ENCODE measurements around the gene CDKAL1.
"Not testable (repeated sequence)": the region's sequence is repeated elsewhere in the genome, so short reads cannot be mapped to it uniquely, and the experiment has no call there.

Gene CDKAL1

GRCh38 chr6:21193790-21194475 lies 659.7 kb downstream of the CDKAL1 start:
- no peak for DNase-seq

- not testable (repeated sequence) for DNase-seq
Observed at GRCh38 chr6:21195301-21195700, 661.0 kb downstream of the CDKAL1 start.

DNA sequence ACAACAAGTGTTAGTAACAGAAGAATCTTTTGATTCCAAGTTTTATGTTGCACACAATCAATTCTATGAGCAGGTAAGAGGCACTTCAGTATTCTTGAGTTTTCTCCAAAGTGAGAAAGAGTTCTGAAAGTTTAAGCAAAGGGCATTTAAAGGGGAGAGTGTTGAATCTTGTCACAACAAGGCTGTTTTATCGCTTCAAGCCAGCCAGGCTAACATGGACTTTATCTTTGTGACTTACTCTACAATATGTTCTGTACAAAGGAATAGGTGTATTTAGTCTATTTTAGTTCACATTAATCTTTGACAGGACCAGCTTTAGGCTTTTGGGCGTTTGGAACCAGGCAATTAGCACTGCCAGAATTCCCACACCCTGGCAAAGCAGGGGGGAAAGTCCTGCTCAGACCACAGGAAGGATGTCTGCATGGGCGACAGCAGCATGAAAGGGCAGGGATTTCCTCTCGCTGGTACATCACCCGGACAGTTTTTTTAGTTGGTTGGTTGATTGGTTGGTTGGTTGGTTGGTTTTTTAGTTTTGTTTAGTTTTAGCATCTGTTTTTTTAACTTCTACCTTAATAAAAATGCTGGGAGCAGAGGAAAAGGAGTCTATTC lies 663.9 kb downstream of the CDKAL1 start:
- DNase-seq, result no peak

DNA sequence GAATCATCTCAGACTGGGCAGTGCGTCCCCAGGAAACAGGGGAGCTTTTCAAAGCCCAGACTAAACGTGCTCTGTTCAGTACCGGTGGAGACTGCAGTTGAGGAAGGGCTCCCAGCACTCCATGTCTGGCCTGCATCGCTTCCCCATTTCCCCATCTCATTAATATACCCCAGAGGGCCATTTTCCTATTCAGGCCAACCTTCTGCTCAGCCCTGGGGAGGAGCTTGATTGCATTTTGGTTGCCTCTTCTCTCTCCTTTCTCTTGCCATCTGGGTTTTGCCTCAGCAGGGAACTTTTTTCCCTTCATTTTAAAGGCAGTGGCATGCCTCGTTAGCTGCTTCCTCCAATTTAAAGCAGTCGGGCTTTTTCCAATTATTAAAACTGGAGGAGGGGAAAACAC lies 665.0 kb downstream of the CDKAL1 start:
- no peak for DNase-seq

DNA sequence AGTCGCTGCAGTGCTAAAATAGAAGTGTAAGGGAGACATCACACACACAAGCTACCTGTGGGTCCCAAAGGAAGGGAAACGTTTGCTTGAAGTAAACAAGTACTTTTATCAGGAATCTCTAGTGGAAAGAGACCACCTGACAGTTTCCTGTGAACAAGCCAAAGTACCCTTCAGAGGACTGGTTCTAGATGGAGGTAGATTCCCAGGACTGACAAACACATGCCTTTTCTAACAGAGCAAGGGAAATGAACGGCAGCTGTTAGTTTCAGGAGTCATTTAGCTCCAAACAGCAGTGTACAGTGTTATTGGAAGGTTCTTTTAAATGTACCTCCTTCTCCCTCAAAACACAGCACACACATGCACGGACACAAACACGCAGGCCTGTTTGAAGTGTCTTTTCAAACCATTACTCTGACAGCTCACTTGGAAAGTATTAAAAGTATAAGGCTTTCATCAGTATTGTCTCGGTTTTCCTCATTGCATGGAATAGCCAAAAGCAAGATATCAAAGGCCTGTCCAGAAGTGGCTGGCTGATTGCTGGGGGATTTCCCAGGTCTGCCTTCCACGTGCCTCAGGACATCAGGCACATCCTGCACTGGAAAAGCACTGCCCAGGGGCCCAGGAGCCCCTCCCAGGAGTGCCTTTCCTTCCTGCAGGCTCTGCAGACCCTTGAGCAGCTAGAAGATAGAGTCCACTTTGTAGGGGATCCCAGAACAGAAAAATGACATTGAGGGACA lies 666.0 kb downstream of the CDKAL1 start:
- no peak for DNase-seq

DNA sequence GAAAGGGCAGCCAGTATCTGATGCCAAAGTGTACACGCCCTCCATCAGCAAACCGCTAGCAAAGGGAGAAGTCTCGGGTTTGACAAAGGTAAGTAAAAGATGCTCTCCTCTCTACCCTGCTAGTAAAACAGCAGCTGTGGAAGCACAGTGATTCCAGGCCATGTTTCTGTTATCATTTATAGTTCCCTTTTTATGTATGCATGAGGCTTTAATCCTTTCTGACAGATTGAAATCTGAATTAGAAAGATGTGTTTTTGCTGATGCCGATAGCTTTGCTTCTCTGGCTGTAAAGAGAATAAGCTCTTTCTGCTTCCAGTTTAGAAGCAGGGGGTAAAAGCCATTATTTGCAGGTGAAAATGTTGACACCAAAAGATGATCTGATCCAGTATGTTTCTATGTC lies 666.9 kb downstream of the CDKAL1 start:
- DNase-seq, result no peak

GRCh38 chr6:21201637-21202350 lies 667.5 kb downstream of the CDKAL1 start:
- no peak for DNase-seq

DNA sequence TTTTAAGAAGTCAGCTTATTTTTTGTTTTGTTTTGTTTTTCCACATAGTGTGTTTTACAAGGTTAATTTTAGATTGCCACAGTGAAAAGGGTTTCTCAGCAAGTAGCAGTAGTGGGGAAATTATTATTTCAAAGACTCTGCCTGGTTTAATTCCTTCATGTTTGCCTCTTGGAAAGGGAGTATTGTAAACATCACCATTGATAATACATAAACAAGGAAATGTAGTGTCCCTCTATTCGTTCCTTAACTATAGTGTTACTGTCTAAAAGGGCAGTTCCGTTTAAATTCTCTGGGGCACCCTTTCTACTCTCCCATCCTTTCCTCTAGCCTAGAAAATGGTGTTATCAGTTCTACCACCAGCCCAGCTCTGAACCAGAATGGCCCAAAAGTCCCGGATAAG lies 668.3 kb downstream of the CDKAL1 start:
- no peak for DNase-seq

- no peak for DNase-seq
Observed at GRCh38 chr6:21204951-21205350, 670.7 kb downstream of the CDKAL1 start.

GRCh38 chr6:21208081-21208795 lies 674.0 kb downstream of the CDKAL1 start:
- DNase-seq, result no peak

GRCh38 chr6:21208796-21209186 lies 674.5 kb downstream of the CDKAL1 start:
- no peak for DNase-seq

GRCh38 chr6:21213492-21213891 lies 679.2 kb downstream of the CDKAL1 start:
- DNase-seq, result no peak

GRCh38 chr6:21214738-21215448 lies 680.6 kb downstream of the CDKAL1 start:
- DNase-seq, result no peak

GRCh38 chr6:21219241-21219640 lies 685.0 kb downstream of the CDKAL1 start:
- DNase-seq, result no peak

GRCh38 chr6:21219856-21220255 lies 685.6 kb downstream of the CDKAL1 start:
- no peak for DNase-seq

- no peak for DNase-seq
Observed at GRCh38 chr6:21220271-21220987, 686.2 kb downstream of the CDKAL1 start.

GRCh38 chr6:21222656-21223055 lies 688.4 kb downstream of the CDKAL1 start:
- no peak for DNase-seq

- no peak for DNase-seq
Observed at GRCh38 chr6:21225912-21226311, 691.7 kb downstream of the CDKAL1 start.

GRCh38 chr6:21227486-21227885 lies 693.2 kb downstream of the CDKAL1 start:
- no peak for DNase-seq

GRCh38 chr6:21228411-21228810 lies 694.2 kb downstream of the CDKAL1 start:
- DNase-seq, result no peak

- no peak for DNase-seq
Observed at GRCh38 chr6:21228876-21229460, 694.7 kb downstream of the CDKAL1 start.
